ENCODE results near the gene ZCCHC9. TPM values are rescaled to one million over a fixed set of nuclear protein-coding genes. Genes with fewer than 3 reads are reported as not detected.

Gene ZCCHC9
- polyA plus RNA-seq, 1 donor (not counting 4 experiments of a cell fraction or from before 2014, with no cell fraction given), result 24.1 TPM

GRCh38 chr5:81308836-81309235 lies 7.4 kb downstream of the ZCCHC9 start:
- Histone ChIP-seq H3K27ac (ENCODE audit: control insufficient read depth, insufficient read depth, low read length) (no peak overlapping the region), H3K27me3 (ENCODE audit: control insufficient read depth, extremely low read depth, insufficient read depth, low read length) (no peaks in the 10 kb centered on the region), H3K36me3 (ENCODE audit: control insufficient read depth in 2 of 2, extremely low read depth in 1 of 2, insufficient read depth in 2 of 2, low read length in 2 of 2) (peaks cover 5 to 13% of the 10 kb centered on the region in 2 experiments), H3K79me2 (ENCODE audit: control insufficient read depth, insufficient read depth, low read length) (peaks cover 13% of the 10 kb centered on the region), H3K4me2 (ENCODE audit: control insufficient read depth, extremely low read depth, insufficient read depth, low read depth, low read length) (no peak overlapping the region), H3K9ac (ENCODE audit: control insufficient read depth, extremely low read depth, insufficient read depth, low read length) (no peak overlapping the region), H3K4me3 (ENCODE audit: control insufficient read depth in 2 of 3, extremely low read depth in 1 of 3, insufficient read depth in 2 of 3, low read depth in 1 of 3, low read length in 3 of 3) (no peak overlapping the region), H2AFZ (ENCODE audit: control insufficient read depth, low read length) (no peak overlapping the region), H3K4me1 (ENCODE audit: control insufficient read depth, extremely low read depth, insufficient read depth, low read length) (no peaks in the 10 kb centered on the region), H3K9me3 (ENCODE audit: control insufficient read depth, low read depth, low read length) (no peaks in the 10 kb centered on the region), H3K9me1 (ENCODE audit: control insufficient read depth, extremely low read depth, insufficient read depth, low read length) (no peaks in the 10 kb centered on the region), H4K20me1 (ENCODE audit: control insufficient read depth, extremely low read depth, insufficient read depth, low read length) (no peaks in the 10 kb centered on the region)
- dilution Hi-C loops (cut with MboI; ENCODE audit: extremely low pct_ligation_motif_present, low sequenced_read_pairs), result no loop called here
- DNase-seq (ENCODE audit: low read depth, low spot score) (no peak), FAIRE-seq (no peak)
- TF ChIP-seq EZH2 (IDR thresholded peaks at IDR 0.05; ENCODE audit: low read length) (no peak), CTCF (optimal IDR thresholded peaks at IDR 0.05 in 1 of 3, IDR thresholded peaks at IDR 0.05 in 1 of 3, conservative IDR thresholded peaks at IDR 0.05 in 1 of 3; ENCODE audit: extremely low read depth in 1 of 3, insufficient read depth in 2 of 3, low read length in 3 of 3) (no peak)

DNA sequence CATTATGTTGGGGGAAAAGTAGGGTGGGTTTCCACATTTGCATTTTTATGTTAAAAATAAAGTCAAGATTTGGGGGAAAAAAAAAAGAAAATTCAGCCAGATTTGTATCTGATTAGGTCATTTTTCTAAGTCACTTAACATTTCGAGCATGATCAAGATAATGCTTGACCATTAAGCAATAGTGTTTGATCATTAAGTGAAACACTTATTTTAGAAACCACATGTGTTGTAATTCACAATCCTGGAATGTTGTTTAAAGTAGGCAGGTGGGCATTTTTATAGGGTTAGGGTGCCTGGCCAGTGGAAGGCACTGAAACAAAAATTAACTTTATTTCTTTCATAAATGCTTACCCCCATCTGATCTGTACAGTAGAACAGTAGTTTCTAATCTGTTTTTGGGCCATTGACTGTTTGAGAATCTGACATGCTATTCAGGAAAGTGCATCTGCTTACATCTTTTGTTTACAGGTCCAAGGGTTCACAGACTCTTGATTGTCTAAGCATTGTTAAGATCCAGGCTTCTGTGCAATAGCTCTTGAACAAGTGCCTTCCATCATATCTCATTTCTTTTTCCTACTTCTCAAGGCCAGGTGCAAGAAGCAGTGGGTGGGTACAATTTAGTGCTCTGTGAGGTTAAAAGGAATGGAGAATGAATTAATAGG lies 9.1 kb downstream of the ZCCHC9 start:
- DNase-seq (ENCODE audit: low read depth, low spot score), result no peak
- H3K9ac ChIP-seq (ENCODE audit: control insufficient read depth, extremely low read depth, insufficient read depth, low read length), result no peak overlapping the region
- FAIRE-seq, result no peak
- H3K27ac ChIP-seq (ENCODE audit: control insufficient read depth, insufficient read depth, low read length), result no peak overlapping the region
- dilution Hi-C loops (cut with MboI; ENCODE audit: extremely low pct_ligation_motif_present, low sequenced_read_pairs), result no loop called here
- no peak overlapping the region for H3K4me3 ChIP-seq (ENCODE audit: control insufficient read depth in 2 of 3, extremely low read depth in 1 of 3, insufficient read depth in 2 of 3, low read depth in 1 of 3, low read length in 3 of 3)
- no peak for TF ChIP-seq EZH2 (IDR thresholded peaks at IDR 0.05; ENCODE audit: low read length)
- no peak for TF ChIP-seq CTCF (optimal IDR thresholded peaks at IDR 0.05 in 1 of 3, IDR thresholded peaks at IDR 0.05 in 1 of 3, conservative IDR thresholded peaks at IDR 0.05 in 1 of 3; ENCODE audit: extremely low read depth in 1 of 3, insufficient read depth in 2 of 3, low read length in 3 of 3)
- H3K36me3 ChIP-seq (ENCODE audit: control insufficient read depth in 2 of 2, extremely low read depth in 1 of 2, insufficient read depth in 2 of 2, low read length in 2 of 2), result peaks cover 4 to 7% of the 10 kb centered on the region in 2 experiments
- H3K27me3 ChIP-seq (ENCODE audit: control insufficient read depth, extremely low read depth, insufficient read depth, low read length), result no peaks in the 10 kb centered on the region
- no peak overlapping the region for H2AFZ ChIP-seq (ENCODE audit: control insufficient read depth, low read length)
- H3K9me1 ChIP-seq (ENCODE audit: control insufficient read depth, extremely low read depth, insufficient read depth, low read length), result no peaks in the 10 kb centered on the region
- H3K4me1 ChIP-seq (ENCODE audit: control insufficient read depth, extremely low read depth, insufficient read depth, low read length), result no peaks in the 10 kb centered on the region
- H3K4me2 ChIP-seq (ENCODE audit: control insufficient read depth, extremely low read depth, insufficient read depth, low read depth, low read length), result no peak overlapping the region
- H3K79me2 ChIP-seq (ENCODE audit: control insufficient read depth, insufficient read depth, low read length), result peaks cover 4% of the 10 kb centered on the region
- H4K20me1 ChIP-seq (ENCODE audit: control insufficient read depth, extremely low read depth, insufficient read depth, low read length), result no peaks in the 10 kb centered on the region
- no peaks in the 10 kb centered on the region for H3K9me3 ChIP-seq (ENCODE audit: control insufficient read depth, low read depth, low read length)
